OCI-LY3 (cell line): ENCODE measurements around the gene IL18RAP.

Source experiments
- CTCF ChIP-seq: fragments of 200-600, 300-600 bp; sonication (generic); IDR thresholded peaks from 2 replicates; pipeline ENCODE4 v1.5.1; 2014; ENCODE audit warnings: antibody characterized with exemption, low read length, low read depth
- EZH2phosphoT487 ChIP-seq: fragments of 200-600 bp; shearing (Covaris generic); IDR thresholded peaks from 2 replicates; pipeline ENCODE4 v1.6.1; 2018; ENCODE audit warnings: antibody characterized with exemption, mixed run types, low read depth

- TF ChIP-seq CTCF (no peak), EZH2phosphoT487 (no peak)
These were observed 11.9 kb downstream of the IL18RAP start for GRCh38 chr2:102434655-102435381.
